DND-41 (cell line): ENCODE measurements around the gene ASPM.

Experiments
- ATAC-seq: fragments of 200-7000 bp; cut with Tn5 transposase; 3 replicates; pipeline ENCODE4 v1.9.1; 2021; ENCODE audit warnings: low read depth; ENCODE audit not compliant: insufficient read depth
- DNase-seq: peaks from one replicate; pipeline ENCODE4 v3.0.0-alpha.2; 2020
- H2AFZ ChIP-seq: 2 replicates; pipeline ENCODE4 v1.6.0; 2012; ENCODE audit warnings: low read depth, low read length
- H3K27ac ChIP-seq: 2 replicates; pipeline ENCODE4 v1.5.1; 2012; ENCODE audit warnings: low read length, inconsistent platforms
- H3K27me3 ChIP-seq: fragments of 200-600 bp; sonication (generic); 2 replicates; pipeline ENCODE4 v1.6.0; 2012; ENCODE audit warnings: low read length, mild to moderate bottlenecking, inconsistent platforms; ENCODE audit not compliant: insufficient read depth, poor library complexity
- H3K36me3 ChIP-seq: 2 replicates; pipeline ENCODE4 v1.5.1; 2012; ENCODE audit warnings: low read length, inconsistent platforms; ENCODE audit not compliant: insufficient read depth
- H3K4me1 ChIP-seq: 2 replicates; pipeline ENCODE4 v1.5.1; 2012; ENCODE audit warnings: mild to moderate bottlenecking, low read length; ENCODE audit not compliant: insufficient read depth
- H3K4me2 ChIP-seq: 2 replicates; pipeline ENCODE4 v1.6.0; 2012; ENCODE audit warnings: mild to moderate bottlenecking, moderate library complexity, low read length, inconsistent platforms; ENCODE audit not compliant: insufficient read depth
- H3K4me3 ChIP-seq, 2 experiments: fragments of 200-600 bp in 1 of 2; shearing (Covaris generic) in 1 of 2; 2 replicates each; pipeline ENCODE4 v1.5.1; 2012 to 2016; ENCODE audit warnings: inconsistent platforms in 2 of 2, low read length in 2 of 2, mild to moderate bottlenecking in 2 of 2, low read depth in 1 of 2, moderate library complexity in 1 of 2
- H3K79me2 ChIP-seq: 2 replicates; pipeline ENCODE4 v1.6.0; 2012; ENCODE audit warnings: low read length, inconsistent platforms; ENCODE audit not compliant: insufficient read depth
- H3K9ac ChIP-seq: 2 replicates; pipeline ENCODE4 v1.6.0; 2012; ENCODE audit warnings: low read depth, mild to moderate bottlenecking, inconsistent platforms, low read length, moderate library complexity
- H3K9me3 ChIP-seq: 2 replicates; pipeline ENCODE4 v1.5.1; 2012; ENCODE audit warnings: low read length, moderate library complexity, mild to moderate bottlenecking, inconsistent platforms; ENCODE audit not compliant: insufficient read depth, severe bottlenecking
- H4K20me1 ChIP-seq: 2 replicates; pipeline ENCODE4 v1.6.0; 2012; ENCODE audit warnings: low read length; ENCODE audit not compliant: insufficient read depth
- EZH2 ChIP-seq: IDR thresholded peaks from 3 replicates; pipeline ENCODE4 v1.6.1; 2012; ENCODE audit warnings: borderline replicate concordance, low read depth, mild to moderate bottlenecking, moderate library complexity, low read length, inconsistent platforms; ENCODE audit not compliant: severe bottlenecking
- TF ChIP-seq, protein P1 (sequence below): IDR thresholded peaks from 2 replicates; pipeline ENCODE4 v1.5.1; 2012; ENCODE audit warnings: borderline replicate concordance, low read length, moderate library complexity, mild to moderate bottlenecking; ENCODE audit not compliant: poor library complexity, severe bottlenecking; ENCODE audit errors: extremely low read depth

Gene ASPM

DNA sequence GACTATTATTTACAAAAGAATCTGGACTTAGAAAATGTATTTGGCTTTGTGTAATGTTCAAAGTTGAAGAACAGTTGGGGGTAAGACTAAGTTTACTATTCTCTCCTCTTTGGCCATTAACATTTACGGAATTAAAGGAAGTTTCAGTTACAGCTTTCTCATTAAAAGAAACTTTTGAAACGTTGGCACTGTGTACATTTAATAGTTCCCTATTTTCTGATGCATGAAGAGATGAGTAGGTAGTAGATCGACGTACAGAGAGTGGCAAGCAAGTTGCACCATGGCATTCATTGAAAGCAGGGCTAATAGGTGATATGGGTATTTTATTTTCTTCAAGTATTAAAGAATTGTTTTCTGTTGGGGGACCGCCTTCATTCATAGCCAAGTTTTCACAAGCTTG, 3.2 kb downstream of the ASPM start:
- Histone ChIP-seq H3K79me2 (peaks cover 82% of the 10 kb centered on the region), H3K9ac (no peak overlapping the region), H3K27ac (no peak overlapping the region), H3K27me3 (no peaks in the 10 kb centered on the region), H4K20me1 (peaks cover 8% of the 10 kb centered on the region; the same call in 1 of the 2 replicates), H3K4me3 (peak overlapping the region in 1 of 2 experiments; percentile 64; a peak in 1 of 4 replicates), H3K4me1 (peaks cover 66% of the 10 kb centered on the region), H3K36me3 (peaks cover 69% of the 10 kb centered on the region), H2AFZ (no peak overlapping the region), H3K4me2 (peak overlapping the region; percentile 88), H3K9me3 (no peaks in the 10 kb centered on the region)
- ATAC-seq (no peak), DNase-seq (no peak)
- TF ChIP-seq, protein P1, sequence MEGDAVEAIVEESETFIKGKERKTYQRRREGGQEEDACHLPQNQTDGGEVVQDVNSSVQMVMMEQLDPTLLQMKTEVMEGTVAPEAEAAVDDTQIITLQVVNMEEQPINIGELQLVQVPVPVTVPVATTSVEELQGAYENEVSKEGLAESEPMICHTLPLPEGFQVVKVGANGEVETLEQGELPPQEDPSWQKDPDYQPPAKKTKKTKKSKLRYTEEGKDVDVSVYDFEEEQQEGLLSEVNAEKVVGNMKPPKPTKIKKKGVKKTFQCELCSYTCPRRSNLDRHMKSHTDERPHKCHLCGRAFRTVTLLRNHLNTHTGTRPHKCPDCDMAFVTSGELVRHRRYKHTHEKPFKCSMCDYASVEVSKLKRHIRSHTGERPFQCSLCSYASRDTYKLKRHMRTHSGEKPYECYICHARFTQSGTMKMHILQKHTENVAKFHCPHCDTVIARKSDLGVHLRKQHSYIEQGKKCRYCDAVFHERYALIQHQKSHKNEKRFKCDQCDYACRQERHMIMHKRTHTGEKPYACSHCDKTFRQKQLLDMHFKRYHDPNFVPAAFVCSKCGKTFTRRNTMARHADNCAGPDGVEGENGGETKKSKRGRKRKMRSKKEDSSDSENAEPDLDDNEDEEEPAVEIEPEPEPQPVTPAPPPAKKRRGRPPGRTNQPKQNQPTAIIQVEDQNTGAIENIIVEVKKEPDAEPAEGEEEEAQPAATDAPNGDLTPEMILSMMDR = no peak
- no peak for TF ChIP-seq EZH2

DNA sequence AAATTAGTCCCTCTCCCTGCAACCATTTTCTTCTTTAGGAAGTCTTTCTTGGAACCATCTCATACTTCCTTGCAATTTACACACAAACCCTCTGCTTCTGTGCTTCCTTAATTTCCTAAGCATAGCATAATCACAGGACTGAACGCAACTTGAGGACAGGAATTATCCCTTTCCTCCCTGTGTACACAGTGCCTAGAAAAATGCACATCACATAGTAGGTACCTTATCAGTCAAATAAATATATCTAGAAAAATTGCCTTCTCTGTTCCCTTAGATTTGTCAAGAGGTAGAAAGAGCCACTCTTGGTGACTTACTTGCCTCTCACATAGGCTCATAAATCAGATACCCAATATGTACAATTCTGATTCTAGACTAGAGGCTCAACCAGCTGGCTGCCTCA, 4.9 kb downstream of the ASPM start:
- Histone ChIP-seq H3K9ac (peak overlapping the region; percentile 21; the same call in 1 of the 2 replicates), H3K9me3 (no peaks in the 10 kb centered on the region), H3K4me1 (peaks cover 59% of the 10 kb centered on the region), H3K27ac (peak overlapping the region; percentile 30; the same call in 1 of the 2 replicates), H3K4me3 (peak overlapping the region; percentile 9 to 48; a peak in 3 of 4 replicates), H4K20me1 (peaks cover 10% of the 10 kb centered on the region; the same call in 1 of the 2 replicates), H2AFZ (no peak overlapping the region), H3K79me2 (peaks cover 94% of the 10 kb centered on the region), H3K4me2 (peak overlapping the region; percentile 88), H3K27me3 (no peaks in the 10 kb centered on the region), H3K36me3 (peaks cover 81% of the 10 kb centered on the region)
- TF ChIP-seq EZH2 = no peak
- TF ChIP-seq, protein P1 = no peak
- DNase-seq (no peak), ATAC-seq (no peak)

DNA sequence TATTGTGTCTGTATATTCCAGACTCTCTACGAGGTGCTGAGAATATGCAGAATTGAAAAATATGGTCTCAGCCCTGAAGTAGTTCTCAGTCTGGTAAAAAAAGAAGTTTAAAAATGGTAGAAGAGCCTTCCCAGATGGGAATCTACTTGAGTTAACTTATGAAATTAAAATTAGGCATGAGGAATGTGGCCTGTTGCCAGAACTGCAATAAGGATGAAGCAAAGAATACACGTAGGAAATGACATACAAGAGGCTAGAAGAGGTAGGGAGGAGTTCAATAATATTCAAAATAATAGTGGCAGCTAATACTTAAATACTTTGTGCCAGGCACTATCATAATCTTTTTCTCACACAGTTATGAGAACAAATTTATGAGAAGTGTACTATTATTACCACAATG, 6.3 kb downstream of the ASPM start:
- DNase-seq (no peak), ATAC-seq (no peak)
- no peak for TF ChIP-seq EZH2
- TF ChIP-seq, protein P1 = no peak
- peaks cover 10% of the 10 kb centered on the region; the same call in 1 of the 2 replicates for H4K20me1 ChIP-seq
- H3K36me3 ChIP-seq = peaks cover 84% of the 10 kb centered on the region
- no peaks in the 10 kb centered on the region for H3K27me3 ChIP-seq
- 0 out of 4 replicates have a peak overlapping the region, but pooled peaks of 1 of the 2 experiments have one; percentile 48 for H3K4me3 ChIP-seq
- no peak overlapping the region for H3K9ac ChIP-seq
- H3K4me1 ChIP-seq = peaks cover 59% of the 10 kb centered on the region
- H3K9me3 ChIP-seq = no peaks in the 10 kb centered on the region
- peaks cover 91% of the 10 kb centered on the region for H3K79me2 ChIP-seq
- H2AFZ ChIP-seq = no peak overlapping the region
- H3K4me2 ChIP-seq = peak overlapping the region; percentile 88
- no peak overlapping the region for H3K27ac ChIP-seq

DNA sequence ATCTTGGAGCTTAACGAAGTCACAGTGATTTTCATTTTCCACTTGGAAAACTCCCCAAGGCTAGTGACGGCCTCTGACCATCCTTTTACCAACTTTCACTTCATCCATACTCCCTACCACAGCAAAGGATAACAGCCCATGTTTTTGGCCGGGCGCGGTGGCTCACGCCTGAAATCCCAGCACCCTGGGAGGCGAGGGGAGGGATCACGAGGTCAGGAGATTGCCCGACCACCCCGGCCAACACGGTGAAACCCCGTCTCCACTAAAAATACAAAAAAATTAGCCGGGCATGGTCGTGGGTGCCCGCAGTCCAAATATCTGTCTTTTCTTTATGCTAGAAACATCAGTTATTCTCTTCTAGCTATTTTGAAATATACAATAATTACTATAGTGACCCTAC, 7.3 kb downstream of the ASPM start:
- H3K36me3 ChIP-seq = peaks cover 81% of the 10 kb centered on the region
- H4K20me1 ChIP-seq = peaks cover 4% of the 10 kb centered on the region; the same call in 1 of the 2 replicates
- TF ChIP-seq, protein P1 = no peak
- no peak for TF ChIP-seq EZH2
- H2AFZ ChIP-seq = no peak overlapping the region
- H3K9ac ChIP-seq = no peak overlapping the region
- H3K27me3 ChIP-seq = no peaks in the 10 kb centered on the region
- DNase-seq (no peak), ATAC-seq (no peak)
- peaks cover 89% of the 10 kb centered on the region for H3K79me2 ChIP-seq
- H3K4me2 ChIP-seq = peak overlapping the region; percentile 8; the same call in 1 of the 2 replicates
- H3K4me1 ChIP-seq = peaks cover 49% of the 10 kb centered on the region
- no peak overlapping the region for H3K4me3 ChIP-seq
- H3K27ac ChIP-seq = no peak overlapping the region
- H3K9me3 ChIP-seq = no peaks in the 10 kb centered on the region
